Astrocyte (in vitro differentiated cells and primary cell): ENCODE data around the gene SFTPB. TPM values are rescaled to one million over a fixed set of nuclear protein-coding genes. Genes with fewer than 3 reads are reported as not detected.

Experiments used
- DNase-seq: peaks from one replicate; pipeline ENCODE4 v3.0.0-alpha.2; 2010; ENCODE audit warnings: low read depth
- FAIRE-seq: peaks from 2 replicates; lab custom pipeline; 2011; peaks lifted over from hg19 to GRCh38; lab: Jason Lieb, UNC
- H2AFZ ChIP-seq: 2 replicates; pipeline ENCODE4 v1.6.0; 2012; ENCODE audit warnings: low read depth, low read length, inconsistent platforms
- H3K27ac ChIP-seq: 2 replicates; pipeline ENCODE4 v1.5.1; 2011; ENCODE audit warnings: low read depth, low read length, inconsistent platforms
- H3K27me3 ChIP-seq: 2 replicates; pipeline ENCODE4 v1.6.0; 2011; ENCODE audit warnings: low read length, inconsistent platforms; ENCODE audit not compliant: insufficient read depth
- H3K36me3 ChIP-seq: 2 replicates; pipeline ENCODE4 v1.5.1; 2011; ENCODE audit warnings: low read length, inconsistent platforms; ENCODE audit not compliant: insufficient read depth
- H3K4me1 ChIP-seq: 2 replicates; pipeline ENCODE4 v1.5.1; 2011; ENCODE audit warnings: low read length, inconsistent platforms; ENCODE audit not compliant: insufficient read depth
- H3K4me2 ChIP-seq: 2 replicates; pipeline ENCODE4 v1.6.0; 2012; ENCODE audit warnings: low read length, inconsistent platforms
- H3K4me3 ChIP-seq: 2 replicates; pipeline ENCODE4 v1.5.1; 2011; ENCODE audit warnings: low read depth, mild to moderate bottlenecking, low read length, inconsistent platforms; ENCODE audit not compliant: insufficient read depth
- H3K79me2 ChIP-seq: 2 replicates; pipeline ENCODE4 v1.6.0; 2012; ENCODE audit warnings: mild to moderate bottlenecking, low read length, inconsistent platforms; ENCODE audit not compliant: insufficient read depth
- H3K9ac ChIP-seq: 2 replicates; pipeline ENCODE4 v1.6.0; 2012; ENCODE audit warnings: mild to moderate bottlenecking, low read length, inconsistent platforms
- H3K9me3 ChIP-seq: 2 replicates; pipeline ENCODE4 v1.5.1; 2012; ENCODE audit warnings: low read depth, mild to moderate bottlenecking, low read length, inconsistent platforms; ENCODE audit not compliant: insufficient read depth
- H4K20me1 ChIP-seq: 2 replicates; pipeline ENCODE4 v1.6.0; 2012; ENCODE audit warnings: low read length, inconsistent platforms; ENCODE audit not compliant: insufficient read depth
- H3K27ac Mint-ChIP-seq: one replicate; pipeline ENCODE4 v1.8.0; 2021; ENCODE audit warnings: mild to moderate bottlenecking, mixed read lengths; ENCODE audit not compliant: unreplicated experiment
- H3K27me3 Mint-ChIP-seq: one replicate; pipeline ENCODE4 v1.8.0; 2021; ENCODE audit warnings: low read depth, mixed read lengths; ENCODE audit not compliant: unreplicated experiment
- H3K36me3 Mint-ChIP-seq: one replicate; pipeline ENCODE4 v1.8.0; 2021; ENCODE audit warnings: low read depth, mixed read lengths; ENCODE audit not compliant: unreplicated experiment
- H3K4me1 Mint-ChIP-seq: one replicate; pipeline ENCODE4 v1.8.0; 2021; ENCODE audit warnings: low read depth, mixed read lengths; ENCODE audit not compliant: unreplicated experiment
- H3K4me3 Mint-ChIP-seq: one replicate; pipeline ENCODE4 v1.8.0; 2021; ENCODE audit warnings: mild to moderate bottlenecking, moderate library complexity, mixed read lengths; ENCODE audit not compliant: unreplicated experiment
- H3K9me3 Mint-ChIP-seq: one replicate; pipeline ENCODE4 v1.8.0; 2021; ENCODE audit warnings: mild to moderate bottlenecking, mixed read lengths; ENCODE audit not compliant: unreplicated experiment
- EZH2 ChIP-seq: IDR thresholded peaks from 2 replicates; pipeline ENCODE4 v1.6.1; 2012; ENCODE audit warnings: mild to moderate bottlenecking, low read length, inconsistent platforms; ENCODE audit not compliant: insufficient read depth
- total RNA-seq: library from RNA; stranded (reverse); gene quantifications from 2 replicates; pipeline ENCODE4 v1.2.1, GENCODE V29; 2021
- TF ChIP-seq, protein P1 (sequence below): IDR thresholded peaks from 2 replicates; pipeline ENCODE4 v1.5.1; 2011; ENCODE audit warnings: low read depth, mild to moderate bottlenecking, inconsistent platforms, low read length, moderate library complexity; ENCODE audit not compliant: insufficient read depth

SFTPB gene
- total RNA-seq, 1 donor from 2014 or later: not detected

DNA sequence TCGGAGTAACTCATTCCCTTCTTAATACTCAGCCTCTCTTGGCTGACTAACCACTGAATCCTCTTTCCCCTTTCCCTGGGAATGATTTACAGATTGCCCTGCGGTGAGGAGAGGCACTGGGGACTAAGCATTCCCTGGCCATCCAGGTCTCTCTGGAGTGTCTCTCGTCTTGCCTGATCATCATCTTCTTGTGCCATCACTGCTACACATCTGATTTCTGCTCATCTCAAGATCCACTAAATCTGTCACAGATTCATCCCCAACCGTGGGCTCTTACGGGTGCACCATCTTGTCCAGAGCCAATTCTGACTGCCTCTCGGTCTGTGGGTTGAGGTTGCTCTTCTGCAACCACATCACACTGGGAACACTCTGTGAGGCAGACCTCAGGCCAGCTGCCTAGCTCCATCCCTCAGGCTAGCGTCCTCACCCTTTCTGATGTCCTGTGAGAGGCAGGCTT is 12.0 kb downstream of the SFTPB start:
- Histone ChIP-seq H3K9me3 (no peaks in the 10 kb centered on the region), H3K36me3 (peaks cover 11% of the 10 kb centered on the region), H3K27ac (peak overlapping the region; percentile 5), H3K4me3 (no peak overlapping the region), H4K20me1 (no peaks in the 10 kb centered on the region), H3K9ac (no peak overlapping the region), H3K79me2 (no peaks in the 10 kb centered on the region), H3K4me1 (peaks cover 24% of the 10 kb centered on the region), H2AFZ (no peak overlapping the region), H3K27me3 (no peaks in the 10 kb centered on the region), H3K4me2 (peak overlapping the region; percentile 14)
- no peaks in the 10 kb centered on the region for H3K27me3 Mint-ChIP-seq
- peak overlapping the region; percentile 46 for H3K4me3 Mint-ChIP-seq
- DNase-seq (peak; percentile 59), FAIRE-seq (no peak)
- no peaks in the 10 kb centered on the region for H3K9me3 Mint-ChIP-seq
- H3K27ac Mint-ChIP-seq: no peak overlapping the region
- H3K36me3 Mint-ChIP-seq: peaks cover 20% of the 10 kb centered on the region
- TF ChIP-seq EZH2: no peak
- TF ChIP-seq, protein P1, sequence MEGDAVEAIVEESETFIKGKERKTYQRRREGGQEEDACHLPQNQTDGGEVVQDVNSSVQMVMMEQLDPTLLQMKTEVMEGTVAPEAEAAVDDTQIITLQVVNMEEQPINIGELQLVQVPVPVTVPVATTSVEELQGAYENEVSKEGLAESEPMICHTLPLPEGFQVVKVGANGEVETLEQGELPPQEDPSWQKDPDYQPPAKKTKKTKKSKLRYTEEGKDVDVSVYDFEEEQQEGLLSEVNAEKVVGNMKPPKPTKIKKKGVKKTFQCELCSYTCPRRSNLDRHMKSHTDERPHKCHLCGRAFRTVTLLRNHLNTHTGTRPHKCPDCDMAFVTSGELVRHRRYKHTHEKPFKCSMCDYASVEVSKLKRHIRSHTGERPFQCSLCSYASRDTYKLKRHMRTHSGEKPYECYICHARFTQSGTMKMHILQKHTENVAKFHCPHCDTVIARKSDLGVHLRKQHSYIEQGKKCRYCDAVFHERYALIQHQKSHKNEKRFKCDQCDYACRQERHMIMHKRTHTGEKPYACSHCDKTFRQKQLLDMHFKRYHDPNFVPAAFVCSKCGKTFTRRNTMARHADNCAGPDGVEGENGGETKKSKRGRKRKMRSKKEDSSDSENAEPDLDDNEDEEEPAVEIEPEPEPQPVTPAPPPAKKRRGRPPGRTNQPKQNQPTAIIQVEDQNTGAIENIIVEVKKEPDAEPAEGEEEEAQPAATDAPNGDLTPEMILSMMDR: no peak
- H3K4me1 Mint-ChIP-seq: peaks cover 10% of the 10 kb centered on the region

DNA sequence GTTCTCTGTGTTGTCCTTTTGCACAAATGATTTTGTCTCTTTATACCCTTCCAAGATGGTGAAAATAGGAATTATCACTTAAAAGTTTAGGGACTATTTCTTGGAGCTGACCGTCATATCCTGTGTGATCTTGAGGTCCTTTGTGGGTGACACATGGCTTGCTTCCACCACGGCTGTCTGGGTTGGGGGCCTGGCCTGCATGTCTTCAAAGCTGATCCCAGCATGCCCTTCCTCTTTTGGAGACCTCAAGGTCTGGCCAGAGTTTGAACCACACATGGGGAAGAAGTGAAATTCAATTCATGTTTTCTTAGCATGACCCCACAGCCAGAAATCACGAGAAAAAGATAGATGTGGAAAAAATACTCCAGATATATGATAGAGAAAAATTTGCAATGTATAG is 14.0 kb downstream of the SFTPB start:
- Histone ChIP-seq H4K20me1 (no peaks in the 10 kb centered on the region), H3K27ac (no peak overlapping the region), H3K4me2 (no peak overlapping the region), H3K36me3 (peaks cover 11% of the 10 kb centered on the region), H3K9ac (no peak overlapping the region), H3K79me2 (no peaks in the 10 kb centered on the region), H3K4me1 (peaks cover 33% of the 10 kb centered on the region), H3K9me3 (no peaks in the 10 kb centered on the region), H3K27me3 (no peaks in the 10 kb centered on the region), H2AFZ (no peak overlapping the region), H3K4me3 (no peak overlapping the region)
- H3K27me3 Mint-ChIP-seq: no peaks in the 10 kb centered on the region
- no peak for FAIRE-seq
- DNase-seq: no peak
- no peak overlapping the region for H3K27ac Mint-ChIP-seq
- no peak for TF ChIP-seq EZH2
- TF ChIP-seq, protein P1: no peak
- H3K9me3 Mint-ChIP-seq: no peaks in the 10 kb centered on the region
- H3K4me3 Mint-ChIP-seq: no peak overlapping the region
- H3K36me3 Mint-ChIP-seq: peaks cover 25% of the 10 kb centered on the region
- H3K4me1 Mint-ChIP-seq: peaks cover 7% of the 10 kb centered on the region

DNA sequence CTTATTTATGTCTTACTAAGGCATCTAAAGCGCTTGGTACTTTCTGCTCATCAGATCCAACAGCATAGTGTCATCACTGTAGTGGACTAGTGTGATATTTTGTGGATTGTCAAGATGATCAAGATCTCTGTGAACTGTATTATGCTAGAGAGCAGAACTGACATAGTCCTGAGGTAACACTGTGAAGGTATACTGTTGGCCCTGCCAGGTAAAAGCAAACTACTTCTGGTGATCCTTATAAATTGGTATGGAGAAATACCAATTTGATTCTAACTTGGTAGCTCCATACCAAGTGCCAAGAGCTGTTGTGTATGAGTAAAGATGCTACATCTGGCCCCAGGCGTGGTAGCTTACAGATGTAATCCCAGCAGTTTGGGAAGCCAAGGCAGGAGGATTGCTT is 15.9 kb downstream of the SFTPB start:
- H4K20me1 ChIP-seq: peaks cover 3% of the 10 kb centered on the region
- H3K4me3 Mint-ChIP-seq: no peak overlapping the region
- no peak overlapping the region for H3K27ac ChIP-seq
- H3K79me2 ChIP-seq: no peaks in the 10 kb centered on the region
- H3K9me3 ChIP-seq: no peaks in the 10 kb centered on the region
- H3K36me3 Mint-ChIP-seq: peaks cover 25% of the 10 kb centered on the region
- no peaks in the 10 kb centered on the region for H3K9me3 Mint-ChIP-seq
- no peaks in the 10 kb centered on the region for H3K27me3 ChIP-seq
- no peak for FAIRE-seq
- H3K36me3 ChIP-seq: peaks cover 29% of the 10 kb centered on the region
- DNase-seq: no peak
- H3K4me1 Mint-ChIP-seq: peaks cover 5% of the 10 kb centered on the region
- no peak for TF ChIP-seq EZH2
- TF ChIP-seq, protein P1: no peak
- peak overlapping the region; percentile 59 for H3K4me2 ChIP-seq
- H3K4me3 ChIP-seq: no peak overlapping the region
- H3K27ac Mint-ChIP-seq: no peak overlapping the region
- H3K4me1 ChIP-seq: peaks cover 37% of the 10 kb centered on the region
- H3K9ac ChIP-seq: no peak overlapping the region
- H2AFZ ChIP-seq: no peak overlapping the region
- no peaks in the 10 kb centered on the region for H3K27me3 Mint-ChIP-seq
